Activated T-cell treated with anti-CD3 and anti-CD28 coated beads for 24 hours (primary cell): ENCODE measurements around the gene SP140.
"Not testable (repeated sequence)": the region's sequence is repeated elsewhere in the genome, so short reads cannot be mapped to it uniquely, and the experiment has no call there.

Experiments
- DNase-seq: peaks from one replicate; pipeline ENCODE4 v3.0.0-alpha.2; 2020; ENCODE audit warnings: low read depth

The SP140 gene

DNA sequence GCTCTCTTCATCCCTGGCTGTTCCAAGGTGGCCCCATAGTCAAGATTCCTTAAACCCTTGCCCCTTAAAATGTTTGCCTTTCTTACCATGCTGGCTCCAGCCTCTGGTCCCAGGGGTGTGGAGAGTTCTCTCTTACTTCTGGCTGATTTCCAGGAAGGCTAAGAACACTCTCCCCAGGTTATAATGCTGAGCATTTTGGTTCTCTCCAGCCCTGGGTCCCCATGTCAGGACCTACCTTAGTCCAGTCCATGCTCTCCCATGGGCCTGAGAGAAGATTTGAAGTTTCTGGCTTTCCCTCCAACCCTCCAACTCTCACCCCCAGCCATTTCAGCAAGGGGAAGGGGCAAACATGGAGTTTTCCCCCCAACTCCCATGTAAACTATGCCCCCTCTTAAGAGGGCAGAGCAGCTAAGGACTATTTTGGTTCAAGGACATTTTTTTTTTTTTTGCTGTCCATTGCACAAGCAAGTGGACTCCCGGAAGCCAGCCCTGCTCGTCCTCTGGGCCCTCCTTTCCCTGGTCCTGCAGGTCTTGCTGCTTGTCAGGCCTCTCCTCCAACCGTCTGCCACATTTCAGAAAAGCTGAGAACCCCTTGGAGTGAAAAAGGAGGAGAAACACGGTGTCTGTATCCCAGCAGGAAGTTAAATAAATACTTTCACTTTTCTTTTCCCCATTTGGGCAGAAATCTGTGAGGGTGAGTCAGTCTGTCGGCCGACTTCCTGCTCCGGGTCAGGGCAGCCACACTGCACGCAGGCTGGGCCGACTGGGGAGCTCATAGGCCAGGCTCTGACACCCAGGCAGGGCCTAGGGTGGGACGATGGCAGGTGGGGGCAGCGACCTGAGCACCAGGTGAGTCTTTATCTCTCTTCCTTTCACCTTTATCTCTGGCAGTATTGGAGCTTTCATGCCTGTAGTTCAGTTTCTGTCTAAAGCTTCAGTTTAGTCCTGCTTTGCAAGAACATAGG is 101.2 kb downstream of the SP140 start, which contains the start of gene SP140L:
SP140L (plus strand) TSS at position 741 of the 965 bp plus-strand sequence; CDS start at position 818, 77 bp downstream.
- peak; percentile 65 for DNase-seq

DNA sequence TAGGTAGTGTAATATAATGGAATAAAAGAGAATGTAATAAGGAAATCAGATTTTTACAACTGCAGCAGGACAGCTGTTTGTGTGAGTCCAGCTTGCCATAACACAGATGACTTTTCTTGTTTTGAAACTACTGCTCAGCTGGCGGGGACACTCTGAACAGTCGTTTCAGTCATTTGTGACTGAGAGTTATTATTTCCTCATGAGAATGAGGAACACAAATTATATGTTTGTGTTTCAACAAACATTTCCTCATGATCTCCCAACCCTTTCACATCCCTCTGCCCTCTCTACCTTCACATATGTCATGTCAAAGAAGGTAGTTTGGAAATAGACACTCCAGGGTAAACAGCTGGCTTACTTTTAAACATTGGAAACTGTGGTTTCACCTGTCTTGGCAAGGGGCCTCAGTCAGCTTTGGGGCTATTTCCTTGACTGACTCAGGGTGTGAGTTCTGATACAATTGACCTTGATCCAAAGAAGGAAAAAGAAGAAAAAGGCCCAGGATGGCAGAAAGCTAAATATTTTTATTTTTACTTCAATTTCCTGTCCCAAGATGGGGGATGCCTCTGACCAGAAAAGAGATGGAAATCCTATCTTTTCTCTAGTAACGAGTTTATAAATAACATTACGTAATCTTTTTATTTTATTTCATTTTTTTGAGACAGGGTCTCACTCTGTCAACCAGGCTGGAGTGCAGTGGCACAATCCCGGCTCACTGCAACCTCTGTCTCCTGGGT is 102.0 kb downstream of the SP140 start:
- DNase-seq = no peak

DNA sequence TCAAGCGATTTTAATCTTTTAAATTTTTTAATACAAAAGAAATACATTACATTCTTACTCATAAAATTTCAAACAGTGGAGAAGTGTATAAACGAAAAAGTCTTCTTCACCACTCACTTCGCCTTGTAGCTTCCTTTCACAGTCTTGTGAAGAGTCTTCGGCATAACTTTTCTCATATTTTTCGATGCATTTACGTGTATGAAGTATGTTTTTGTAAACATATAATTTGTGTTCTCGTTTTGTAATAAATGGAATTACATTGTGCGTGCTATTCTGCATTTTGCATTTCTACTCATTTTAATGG is 102.6 kb downstream of the SP140 start:
- DNase-seq = no peak

DNA sequence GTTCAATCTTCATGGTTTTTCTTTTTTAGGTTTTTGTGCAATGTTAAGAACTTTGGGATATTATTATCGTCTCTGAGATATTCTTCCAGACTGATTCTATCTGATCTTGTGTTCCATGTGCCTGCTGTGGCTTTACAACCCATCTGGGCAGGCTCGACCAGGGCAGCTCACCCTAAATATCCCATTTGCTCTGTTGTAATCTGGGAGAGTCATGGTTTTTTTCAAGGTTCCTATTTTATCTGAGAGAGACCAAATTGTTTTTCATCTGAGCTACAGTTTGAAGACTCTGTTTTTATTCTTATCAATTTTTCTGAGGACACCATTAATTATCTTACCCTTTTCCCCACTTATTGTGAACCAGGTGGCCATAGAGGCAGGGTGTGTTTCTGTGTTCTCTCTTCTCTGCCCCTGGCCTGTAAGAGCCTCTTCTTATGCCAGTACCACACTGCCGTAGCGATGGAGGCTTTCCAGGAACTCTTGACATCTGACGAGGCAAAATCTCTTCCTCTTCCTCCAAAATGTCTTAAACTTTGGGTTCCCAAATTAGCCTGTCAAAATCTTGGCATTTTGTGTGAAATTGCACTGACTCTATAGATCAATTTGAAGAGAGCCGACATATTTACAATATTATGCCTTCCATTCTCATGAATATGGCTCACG is 104.5 kb downstream of the SP140 start:
- DNase-seq = no peak

DNA sequence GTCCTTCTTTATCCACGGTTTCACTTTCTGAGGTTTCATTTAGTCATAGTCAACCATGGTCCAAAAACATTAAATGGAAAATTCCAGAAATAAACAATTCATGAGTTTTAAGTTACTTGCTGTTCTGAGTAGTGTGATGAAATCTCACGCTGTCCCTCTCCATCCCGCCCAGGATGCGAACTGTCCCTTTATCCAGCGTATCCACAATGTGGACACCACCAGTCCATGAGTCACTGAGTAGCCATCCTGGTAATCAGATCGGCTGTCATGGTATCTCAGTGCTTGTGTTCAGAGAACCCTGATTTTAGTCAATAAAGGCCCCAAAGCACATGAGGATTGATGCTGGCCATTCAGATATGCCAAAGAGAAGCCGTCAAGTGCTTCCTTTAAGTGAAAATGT is 105.2 kb downstream of the SP140 start:
- no peak for DNase-seq

DNA sequence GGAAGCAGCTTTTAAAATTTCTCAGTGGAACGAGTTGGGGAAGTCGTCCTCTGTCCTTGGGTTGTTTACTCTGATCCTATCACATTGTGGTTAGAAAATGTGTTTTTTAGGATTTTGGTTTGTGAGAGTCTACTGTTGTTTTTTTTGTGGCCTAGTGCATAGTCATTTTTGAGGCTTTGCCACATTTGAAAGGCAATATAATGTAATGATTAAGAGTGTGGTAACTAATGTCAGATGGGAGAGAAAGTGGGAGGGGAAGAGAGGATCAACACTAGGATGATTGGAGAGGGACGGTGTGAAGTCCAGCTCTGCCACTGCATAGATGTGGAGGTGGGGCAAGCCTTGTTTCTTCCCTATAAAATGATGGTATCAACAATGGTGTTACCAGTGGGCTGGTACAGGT is 109.9 kb downstream of the SP140 start:
- no peak for DNase-seq

DNA sequence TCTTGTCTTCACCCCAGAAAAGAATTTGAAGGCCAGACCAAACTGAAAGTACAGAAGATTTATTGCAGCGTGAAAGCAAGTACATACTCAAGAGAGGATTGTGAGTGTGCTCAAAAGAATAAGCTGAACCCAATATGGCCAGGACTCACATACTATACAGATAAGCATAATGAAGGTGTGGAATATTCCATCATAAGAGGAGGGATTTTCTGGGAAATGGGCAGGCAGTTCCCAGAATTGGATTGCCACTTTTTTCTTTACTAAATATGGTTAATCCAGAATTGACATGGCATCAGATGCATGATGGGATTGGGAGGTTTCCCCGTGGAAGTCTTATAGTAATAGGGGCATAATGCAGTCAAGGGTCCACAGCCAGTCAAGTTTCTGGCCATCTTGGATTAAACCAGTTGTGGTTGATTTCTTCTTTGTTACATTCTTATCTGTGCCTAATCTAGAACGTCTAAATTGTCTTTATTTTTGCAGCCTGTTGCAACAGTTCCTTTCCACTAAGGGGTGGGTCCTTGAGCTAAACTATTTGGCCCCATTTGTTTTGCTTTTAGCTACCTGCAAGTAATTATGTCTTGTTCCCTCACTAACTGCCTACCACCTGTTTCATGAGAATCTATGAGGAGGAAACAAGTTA is 110.4 kb downstream of the SP140 start:
- no peak for DNase-seq

DNA sequence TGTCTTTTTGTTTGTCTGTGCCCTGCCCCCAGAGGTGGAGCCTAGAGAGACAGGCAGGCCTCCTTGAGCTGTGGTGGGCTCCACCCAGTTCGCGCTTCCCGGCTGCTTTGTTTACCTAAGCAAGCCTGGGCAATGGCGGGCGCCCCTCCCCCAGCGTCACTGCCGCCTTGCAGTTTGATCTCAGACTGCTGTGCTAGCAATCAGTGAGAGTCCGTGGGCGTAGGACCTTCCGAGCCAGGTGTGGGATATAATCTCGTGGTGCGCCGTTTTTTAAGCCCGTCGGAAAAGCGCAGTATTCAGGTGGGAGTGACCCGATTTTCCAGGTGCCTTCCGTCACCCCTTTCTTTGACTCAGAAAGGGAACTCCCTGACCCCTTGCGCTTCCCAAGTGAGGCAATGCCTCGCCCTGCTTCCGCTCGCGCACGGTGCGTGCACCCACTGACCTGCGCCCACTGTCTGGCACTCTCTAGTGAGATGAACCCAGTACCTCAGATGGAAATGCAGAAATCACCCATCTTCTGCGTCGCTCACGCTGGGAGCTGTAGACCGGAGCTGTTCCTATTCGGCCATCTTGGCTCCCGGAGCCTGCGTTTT is 116.5 kb downstream of the SP140 start:
- DNase-seq = not testable (repeated sequence)

DNA sequence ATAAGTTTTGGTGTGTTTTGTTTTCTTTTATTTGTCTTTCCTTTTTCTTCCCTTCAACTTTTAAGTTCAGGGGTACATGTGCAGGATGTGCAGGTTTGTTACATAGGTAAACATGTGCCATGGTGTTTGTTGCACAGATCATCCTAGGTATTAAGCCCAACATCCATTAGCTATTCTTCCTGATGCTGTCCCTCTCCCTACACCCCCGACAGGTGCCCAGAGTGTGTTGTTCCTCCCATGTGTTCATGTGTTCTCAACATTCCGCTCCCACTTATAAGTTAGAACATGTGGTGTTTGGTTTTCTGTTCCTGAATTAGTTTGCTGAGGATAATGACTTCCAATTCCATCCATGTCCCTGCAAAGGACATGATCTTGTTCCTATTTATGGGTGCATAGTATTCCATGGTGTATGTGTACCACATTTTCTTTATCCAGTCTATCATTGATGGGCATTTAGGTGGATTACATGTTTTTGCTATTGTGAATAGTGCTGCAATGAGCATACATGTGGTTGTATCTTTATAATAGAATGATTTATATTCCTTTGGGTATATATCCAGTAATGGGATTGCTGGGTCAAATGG is 117.6 kb downstream of the SP140 start:
- not testable (repeated sequence) for DNase-seq

DNA sequence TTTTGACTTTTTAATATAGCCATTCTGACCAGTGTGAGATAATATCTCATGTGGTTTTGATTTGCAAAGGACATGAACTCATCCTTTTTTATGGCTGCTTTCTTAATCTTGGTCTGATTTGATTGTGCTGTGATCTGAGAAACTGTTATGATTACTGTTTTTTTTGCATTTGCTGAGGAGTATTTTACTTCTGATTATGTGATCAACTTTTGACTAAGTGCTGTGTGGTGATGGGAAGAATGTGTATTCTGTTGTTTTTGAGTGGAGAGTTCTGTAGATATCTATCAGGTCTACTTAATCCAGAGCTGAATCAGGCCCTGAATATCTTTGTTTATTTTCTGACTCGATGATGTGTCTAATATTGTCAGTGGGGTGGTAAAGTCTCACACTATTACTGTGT is 118.2 kb downstream of the SP140 start:
- DNase-seq = no peak

DNA sequence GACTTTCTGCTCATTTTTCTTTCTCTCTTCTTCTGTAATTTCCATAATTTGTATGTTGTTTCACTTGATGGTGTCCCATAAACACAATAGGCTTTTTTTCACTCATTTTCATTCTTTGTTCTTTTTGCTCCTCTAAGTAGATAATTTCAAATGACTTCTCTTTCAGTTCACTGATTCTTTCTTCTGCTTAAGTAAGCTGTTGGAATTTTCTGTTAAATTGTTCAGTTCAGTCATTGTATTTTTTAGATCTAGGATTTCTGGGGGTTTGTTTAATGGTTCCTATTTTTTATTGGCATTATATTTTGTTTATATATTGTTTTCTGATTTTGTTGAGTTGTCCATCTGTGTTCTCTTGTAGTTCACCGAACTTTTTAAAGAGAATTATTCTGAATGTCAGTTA is 120.9 kb downstream of the SP140 start:
- DNase-seq = no peak

DNA sequence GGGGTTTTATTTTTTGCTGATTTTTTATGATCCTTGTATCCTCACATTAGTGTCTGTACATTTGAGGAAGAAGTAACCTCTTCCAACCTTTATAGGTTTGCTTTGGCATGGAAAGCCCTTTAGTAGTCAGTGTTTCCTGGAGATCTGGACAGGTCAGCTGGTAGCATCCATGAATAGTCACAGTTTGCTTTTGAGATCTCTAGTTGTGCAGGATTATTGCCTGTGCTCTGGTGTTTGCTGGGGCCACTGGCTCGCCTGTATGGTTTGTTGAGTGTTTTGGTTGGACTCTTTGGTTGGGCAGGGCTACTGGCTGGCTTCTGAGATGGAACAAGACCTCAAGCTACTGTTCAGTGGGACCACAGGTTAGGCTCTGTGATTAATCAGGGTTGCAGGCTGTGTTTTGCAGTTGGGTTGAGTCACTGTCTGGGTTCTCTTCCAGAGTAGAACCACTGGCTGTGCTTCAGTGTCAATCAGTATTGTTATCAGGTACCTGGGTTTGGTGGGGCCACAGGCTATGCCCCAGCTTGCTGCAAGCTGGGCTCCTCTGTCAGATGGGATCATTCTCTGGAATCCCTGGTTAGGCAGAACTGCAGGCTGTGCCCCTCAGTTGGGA is 121.5 kb downstream of the SP140 start:
- no peak for DNase-seq

DNA sequence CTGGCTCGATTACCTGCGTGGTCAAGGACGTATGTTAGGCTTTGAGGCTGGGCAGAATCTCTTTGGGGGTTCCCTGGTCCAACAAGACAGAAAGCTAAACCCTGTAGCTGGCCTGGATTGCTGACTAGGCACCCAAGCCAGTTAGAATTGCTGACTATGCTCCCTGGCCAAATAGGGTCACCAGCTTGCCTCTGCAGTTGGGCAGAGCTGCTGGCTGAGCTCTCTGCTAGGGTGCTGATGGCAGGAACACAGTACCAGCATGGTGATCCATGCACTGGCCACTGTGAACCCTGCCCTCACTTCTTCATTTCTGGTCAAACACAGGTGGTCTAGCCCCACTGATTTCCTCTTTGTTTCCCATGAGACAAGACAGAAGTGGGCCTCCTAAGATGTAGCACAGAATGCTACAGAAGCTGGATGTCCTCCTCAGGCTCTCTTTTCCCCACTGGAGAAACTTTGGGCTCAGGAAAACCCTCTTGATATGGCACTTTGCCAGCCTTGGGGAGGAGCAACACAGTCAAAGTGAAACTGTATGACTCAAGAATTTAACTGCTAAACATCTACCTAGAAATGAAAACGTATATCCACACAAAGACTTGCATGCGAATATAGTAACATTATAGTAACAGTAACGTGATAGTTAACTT is 122.2 kb downstream of the SP140 start:
- peak; percentile 33 for DNase-seq

DNA sequence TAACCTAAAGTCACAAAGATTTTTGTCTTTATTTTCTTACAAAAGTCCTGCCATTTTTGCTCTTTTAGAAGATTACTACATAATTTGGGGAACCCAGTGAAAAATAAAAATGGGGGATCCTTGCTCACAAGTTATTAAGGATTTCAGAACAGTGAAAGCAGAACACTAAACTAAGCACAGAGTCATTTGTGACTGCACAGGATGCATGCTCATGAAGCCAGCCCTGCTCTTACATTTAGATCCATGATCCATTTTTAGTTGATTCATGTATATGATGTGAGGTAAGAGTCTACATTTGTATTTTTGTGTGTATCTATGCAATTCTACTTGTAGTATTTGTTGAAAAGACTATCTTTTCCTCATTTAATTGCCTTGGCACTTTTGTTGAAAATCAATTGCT is 123.3 kb downstream of the SP140 start:
- DNase-seq = no peak

DNA sequence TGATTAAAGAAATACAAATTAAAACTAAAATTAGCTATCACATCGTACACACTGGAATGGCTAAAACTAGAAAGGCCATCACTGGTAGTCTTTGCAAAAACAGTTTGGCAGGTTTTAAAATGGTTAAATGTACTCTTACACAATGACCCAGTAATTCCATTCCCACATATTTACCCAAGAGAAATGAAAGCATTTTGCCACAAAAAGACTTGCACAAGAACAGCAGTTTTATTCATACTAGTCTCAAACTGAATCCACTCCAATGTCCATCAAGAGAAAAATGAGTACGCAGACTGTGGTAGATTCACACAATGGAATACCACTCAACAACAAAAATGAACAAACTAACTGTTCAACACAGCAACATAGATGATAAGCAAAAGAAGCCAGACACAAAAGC is 130.5 kb downstream of the SP140 start:
- DNase-seq = no peak

DNA sequence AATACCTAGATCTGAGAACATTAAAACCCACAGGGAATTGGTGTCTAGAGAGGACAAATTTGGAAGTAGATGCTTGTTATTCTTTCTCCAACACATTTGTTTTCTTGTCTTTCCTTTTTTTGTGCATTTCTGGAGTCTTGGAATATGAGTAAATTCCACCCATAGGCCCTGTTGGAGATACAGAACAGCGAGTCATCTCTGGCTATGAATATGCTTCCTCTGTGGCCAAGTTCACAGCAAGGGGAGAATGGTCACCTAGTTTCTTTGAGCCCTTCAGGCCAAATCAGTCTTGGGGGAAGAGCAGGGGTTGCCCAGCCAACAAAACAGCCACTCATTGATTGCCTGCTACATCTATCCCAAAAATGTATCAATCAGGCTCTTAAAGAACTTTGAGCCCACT is 132.8 kb downstream of the SP140 start:
- no peak for DNase-seq

DNA sequence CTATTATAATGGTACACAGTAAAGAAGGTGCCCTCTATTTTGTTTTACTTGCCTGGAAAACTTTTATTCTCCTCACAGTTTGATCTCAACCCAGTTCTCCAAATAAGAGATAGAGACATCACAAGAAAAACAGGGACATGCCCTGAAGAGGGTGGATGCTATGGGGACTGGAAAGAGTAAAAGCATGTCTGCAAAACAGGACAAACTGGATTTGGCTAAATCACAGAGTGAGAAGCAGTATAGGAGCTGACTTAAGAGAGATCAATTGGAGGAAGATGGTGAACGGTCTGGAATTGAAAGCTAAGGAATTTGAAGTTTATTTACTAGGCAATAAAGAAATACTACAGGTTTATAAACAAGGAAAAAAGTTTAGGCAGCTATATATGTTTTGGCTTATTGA is 134.5 kb downstream of the SP140 start:
- no peak for DNase-seq

DNA sequence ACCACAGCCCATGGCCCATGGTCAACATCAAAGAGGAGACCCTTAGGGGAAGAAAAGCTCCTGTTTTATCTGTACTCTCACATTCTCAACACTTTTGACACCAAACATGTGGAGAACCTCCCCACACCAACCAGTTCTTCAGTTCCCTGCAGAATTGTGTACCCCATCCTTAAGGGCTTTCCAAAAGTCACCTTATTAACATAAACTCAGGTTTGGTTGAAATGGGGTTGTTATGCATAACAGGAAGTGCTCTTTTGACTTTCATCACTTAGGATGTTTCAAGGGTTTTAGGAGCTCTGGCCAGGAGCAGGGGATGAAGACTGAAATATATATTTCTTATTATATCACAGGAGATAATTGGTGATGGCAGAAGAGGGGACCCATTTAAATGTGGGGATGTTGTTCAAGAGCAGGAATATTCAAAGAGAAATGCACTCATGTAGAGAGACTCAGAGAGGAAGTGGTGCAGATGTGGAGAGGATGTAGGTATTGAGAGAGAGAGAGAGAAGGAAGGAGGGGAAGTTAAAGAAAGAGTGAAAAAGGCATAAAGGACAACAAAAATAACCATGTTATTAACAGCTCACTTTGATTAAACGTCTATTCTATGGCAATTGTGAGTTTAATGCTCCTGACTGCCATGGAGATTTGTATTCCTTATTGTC is 136.6 kb downstream of the SP140 start:
- DNase-seq = no peak
